ENCODE data around the gene HKDC1. TPM values are rescaled to one million over a fixed set of nuclear protein-coding genes. Genes with fewer than 3 reads are reported as not detected.

The HKDC1 gene
- total and polyA plus RNA-seq, 10 of the 15 experiments (the other 5 are each of a cell fraction or from before 2014, with no cell fraction given) = 0.04 to 0.34 (median 0.13) TPM; not detected in 5

DNA sequence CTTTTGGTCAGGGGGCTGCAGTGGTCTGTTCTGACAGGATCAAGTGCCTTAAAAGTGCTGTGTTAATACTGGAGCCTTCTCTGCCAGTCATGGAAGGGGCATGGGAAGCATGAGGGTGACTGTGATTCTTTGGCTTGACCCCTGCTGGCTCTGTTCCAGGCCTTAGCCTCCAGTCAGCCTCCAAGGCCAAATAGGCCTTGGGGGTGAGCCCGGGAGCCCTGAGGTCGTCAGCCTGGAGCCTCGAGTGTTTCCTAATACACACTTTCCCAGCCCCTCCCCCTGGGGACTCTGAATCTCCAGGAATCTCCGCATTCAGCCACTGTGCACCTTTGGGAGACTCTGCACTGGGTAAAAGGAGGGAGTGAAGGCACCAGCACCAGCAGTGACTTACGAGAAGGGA is 10.0 kb downstream of the HKDC1 start:
- Histone ChIP-seq H3K79me2 (ENCODE audit: control insufficient read depth, insufficient read depth, low read length) (no peaks in the 10 kb centered on the region), H3K4me3 (no peak overlapping the region), H3K27me3 (replicated peaks in 1 of 2; ENCODE audit: control insufficient read depth in 2 of 2, insufficient read depth in 2 of 2, low read length in 1 of 2) (no peaks in the 10 kb centered on the region), H3K9ac (ENCODE audit: control insufficient read depth, insufficient read depth, low read length) (no peak overlapping the region), H3K36me3 (ENCODE audit: control insufficient read depth in 2 of 2, insufficient read depth in 2 of 2, low read length in 1 of 2) (no peaks in the 10 kb centered on the region), H4K20me1 (ENCODE audit: control insufficient read depth, insufficient read depth) (no peaks in the 10 kb centered on the region), H2AFZ (ENCODE audit: control insufficient read depth, low read depth, low read length) (no peak overlapping the region), H3K27ac (ENCODE audit: control insufficient read depth, insufficient read depth) (no peak overlapping the region), H3K9me3 (replicated peaks; ENCODE audit: control insufficient read depth, insufficient read depth, low read length) (no peaks in the 10 kb centered on the region), H3K4me1 (ENCODE audit: control insufficient read depth, insufficient read depth, low read length) (peaks cover 24% of the 10 kb centered on the region), H3K4me2 (ENCODE audit: control insufficient read depth, insufficient read depth) (no peak overlapping the region)
- DNase-seq (ENCODE audit: low read depth, low spot score) (no peak), FAIRE-seq (no peak), ATAC-seq (no peak)
- CTCF ChIA-PET = interaction anchor here (1.0 to 3.2 kb wide), 10 partner anchors 8 to 241 kb away, joined by 3 to 25 read pairs (median 4); no protein-coding TSS in a partner anchor
- SMC1A ChIA-PET (ENCODE audit: uncharacterized antibody, unreplicated experiment) = interaction anchor here (1.2 to 3.1 kb wide), 5 partner anchors 57 to 143 kb away, joined by 3 to 15 read pairs (median 5); partner anchors contain the start of gene SRGN
- TF ChIP-seq IKZF2 (IDR thresholded peaks at IDR 0.05) = no peak
- TF ChIP-seq RB1 (IDR thresholded peaks at IDR 0.05; ENCODE audit: borderline replicate concordance) = no peak
- TF ChIP-seq, protein P1, sequence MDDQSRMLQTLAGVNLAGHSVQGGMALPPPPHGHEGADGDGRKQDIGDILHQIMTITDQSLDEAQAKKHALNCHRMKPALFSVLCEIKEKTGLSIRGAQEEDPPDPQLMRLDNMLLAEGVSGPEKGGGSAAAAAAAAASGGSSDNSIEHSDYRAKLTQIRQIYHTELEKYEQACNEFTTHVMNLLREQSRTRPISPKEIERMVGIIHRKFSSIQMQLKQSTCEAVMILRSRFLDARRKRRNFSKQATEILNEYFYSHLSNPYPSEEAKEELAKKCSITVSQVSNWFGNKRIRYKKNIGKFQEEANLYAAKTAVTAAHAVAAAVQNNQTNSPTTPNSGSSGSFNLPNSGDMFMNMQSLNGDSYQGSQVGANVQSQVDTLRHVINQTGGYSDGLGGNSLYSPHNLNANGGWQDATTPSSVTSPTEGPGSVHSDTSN (IDR thresholded peaks at IDR 0.05; ENCODE audit: insufficient replicate concordance, low read depth, low read length) = no peak
- TF ChIP-seq, protein P2, sequence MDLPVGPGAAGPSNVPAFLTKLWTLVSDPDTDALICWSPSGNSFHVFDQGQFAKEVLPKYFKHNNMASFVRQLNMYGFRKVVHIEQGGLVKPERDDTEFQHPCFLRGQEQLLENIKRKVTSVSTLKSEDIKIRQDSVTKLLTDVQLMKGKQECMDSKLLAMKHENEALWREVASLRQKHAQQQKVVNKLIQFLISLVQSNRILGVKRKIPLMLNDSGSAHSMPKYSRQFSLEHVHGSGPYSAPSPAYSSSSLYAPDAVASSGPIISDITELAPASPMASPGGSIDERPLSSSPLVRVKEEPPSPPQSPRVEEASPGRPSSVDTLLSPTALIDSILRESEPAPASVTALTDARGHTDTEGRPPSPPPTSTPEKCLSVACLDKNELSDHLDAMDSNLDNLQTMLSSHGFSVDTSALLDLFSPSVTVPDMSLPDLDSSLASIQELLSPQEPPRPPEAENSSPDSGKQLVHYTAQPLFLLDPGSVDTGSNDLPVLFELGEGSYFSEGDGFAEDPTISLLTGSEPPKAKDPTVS (IDR thresholded peaks at IDR 0.05; ENCODE audit: low read depth, low read length) = no peak
- TF ChIP-seq KLF5 (IDR thresholded peaks at IDR 0.05; ENCODE audit: partially characterized antibody) = no peak
- no TSS peak for BruUV-seq (replicated peaks)
- in situ Hi-C loops (cut with MboI) = loop anchor here (5.0 kb wide), 2 partner anchors 172 to 277 kb away; no protein-coding TSS in a partner anchor
- intact Hi-C loops (cut with micrococcal nuclease; ENCODE audit: unreplicated experiment) = no loop called here
- 71% methylated on average over 5 of the region's 5 CpGs for whole genome bisulfite sequencing (ENCODE audit: insufficient coverage, insufficient replicate concordance, low lambda C conversion rate, missing lambda C conversion rate)
- POLR2A ChIA-PET = interaction anchor here (1.2 to 1.9 kb wide), 2 partner anchors 24 to 105 kb away, joined by 4 to 6 read pairs; no protein-coding TSS in a partner anchor
- RAD21 ChIA-PET (ENCODE audit: unreplicated experiment) = interaction anchor here (1.0 to 1.9 kb wide), 7 partner anchors 109 to 236 kb away, joined by 3 to 6 read pairs (median 4); partner anchors contain the start of gene SRGN

All from GM12878 (cell line).